UCSD-AML1 (cell line): ENCODE measurements around the gene EME2.
A peak's percentile ranks its signal among the peaks of the same experiment; 100 is the strongest.

ENCODE experiments used
- DNase-seq: peaks from one replicate; lab custom pipeline; 2025; ENCODE audit not compliant: unreplicated experiment; lab: John Stamatoyannopoulos, UW

EME2 gene

DNA sequence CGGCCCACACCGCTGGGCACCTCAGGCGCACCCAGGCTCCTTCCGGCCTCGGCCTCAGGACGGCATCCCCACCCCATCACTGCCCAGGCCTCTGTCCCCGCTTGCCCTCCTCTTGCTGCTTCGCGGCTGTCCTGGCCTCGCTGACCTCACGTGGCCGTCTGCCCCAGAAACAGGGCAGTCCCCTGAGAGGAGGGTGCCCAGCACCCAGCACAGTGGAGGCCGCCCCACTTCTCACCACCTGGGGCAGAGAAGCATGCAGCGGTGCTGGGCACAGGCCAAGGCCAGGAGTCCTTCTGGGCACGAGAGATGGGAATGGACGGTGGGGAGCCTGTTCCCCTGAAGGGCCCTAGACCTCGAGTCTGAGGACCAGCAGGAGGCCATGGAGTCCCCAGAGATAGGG is 45.1 kb downstream of the EME2 start:
- no peak for DNase-seq

DNA sequence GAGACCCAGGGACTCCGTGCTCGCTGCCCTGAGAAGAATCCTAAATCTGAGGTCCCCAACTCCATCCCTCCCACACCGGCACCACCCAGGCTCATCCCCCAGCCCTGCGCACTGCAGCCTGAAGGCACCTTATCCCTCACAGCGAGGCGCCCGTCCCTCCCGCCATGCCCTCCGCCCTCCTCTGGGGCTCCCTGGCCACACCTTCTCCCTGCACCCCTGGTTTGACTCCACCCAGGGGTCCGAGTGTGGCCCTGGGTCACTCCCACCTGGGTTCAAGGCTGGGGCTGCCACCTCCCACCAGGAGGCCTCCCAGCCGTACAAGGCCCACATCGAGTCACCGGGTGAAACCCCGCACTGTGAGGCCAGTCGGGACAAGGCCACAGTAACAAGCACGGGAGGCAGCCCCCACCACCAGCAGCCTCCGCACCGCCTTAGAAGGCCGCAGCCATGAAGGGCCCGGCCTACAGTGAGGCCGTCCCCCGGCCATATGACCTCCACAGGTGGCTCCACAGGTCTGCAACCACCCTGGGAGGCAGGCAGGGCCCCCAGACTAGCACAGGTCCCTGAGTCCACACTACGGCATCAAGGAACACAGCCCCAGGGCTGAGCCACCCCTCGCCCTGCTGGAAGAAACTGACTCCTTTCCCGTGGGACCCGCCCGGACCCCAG is 45.7 kb downstream of the EME2 start:
- no peak for DNase-seq

DNA sequence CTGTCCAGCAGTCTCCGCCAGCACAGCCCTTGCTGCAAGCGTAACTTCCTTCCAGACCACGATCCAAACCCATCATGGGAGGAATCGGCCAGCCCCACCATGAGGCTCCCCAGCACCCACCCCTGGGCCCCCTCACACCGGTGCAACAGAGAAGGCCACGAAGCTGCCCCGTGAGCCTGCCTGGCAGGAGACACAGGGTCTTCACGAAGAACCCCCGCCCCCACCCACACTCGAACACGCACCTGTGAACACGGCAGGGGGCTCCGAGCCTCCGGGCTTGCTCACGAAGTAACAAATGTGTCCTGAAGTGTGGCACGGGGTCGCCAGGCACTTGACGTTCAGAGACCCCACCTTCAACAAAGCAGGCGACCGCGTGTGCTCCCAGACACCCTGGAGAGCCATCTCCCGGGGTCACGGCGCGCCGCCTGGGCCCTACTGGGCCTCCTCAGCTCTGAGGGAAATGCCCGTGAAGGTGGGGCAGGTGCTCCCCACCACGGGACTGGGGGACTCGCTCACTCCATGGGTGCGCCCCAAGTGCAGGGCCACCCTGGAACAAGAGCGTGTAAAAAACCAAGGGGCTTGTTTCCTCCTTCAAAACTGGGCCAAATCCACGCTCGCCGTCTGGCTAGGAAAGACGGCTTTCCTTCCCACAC is 46.4 kb downstream of the EME2 start:
- DNase-seq, result no peak

GRCh38 chr16:1819611-1820010 is 47.0 kb downstream of the EME2 start:
- no peak for DNase-seq

DNA sequence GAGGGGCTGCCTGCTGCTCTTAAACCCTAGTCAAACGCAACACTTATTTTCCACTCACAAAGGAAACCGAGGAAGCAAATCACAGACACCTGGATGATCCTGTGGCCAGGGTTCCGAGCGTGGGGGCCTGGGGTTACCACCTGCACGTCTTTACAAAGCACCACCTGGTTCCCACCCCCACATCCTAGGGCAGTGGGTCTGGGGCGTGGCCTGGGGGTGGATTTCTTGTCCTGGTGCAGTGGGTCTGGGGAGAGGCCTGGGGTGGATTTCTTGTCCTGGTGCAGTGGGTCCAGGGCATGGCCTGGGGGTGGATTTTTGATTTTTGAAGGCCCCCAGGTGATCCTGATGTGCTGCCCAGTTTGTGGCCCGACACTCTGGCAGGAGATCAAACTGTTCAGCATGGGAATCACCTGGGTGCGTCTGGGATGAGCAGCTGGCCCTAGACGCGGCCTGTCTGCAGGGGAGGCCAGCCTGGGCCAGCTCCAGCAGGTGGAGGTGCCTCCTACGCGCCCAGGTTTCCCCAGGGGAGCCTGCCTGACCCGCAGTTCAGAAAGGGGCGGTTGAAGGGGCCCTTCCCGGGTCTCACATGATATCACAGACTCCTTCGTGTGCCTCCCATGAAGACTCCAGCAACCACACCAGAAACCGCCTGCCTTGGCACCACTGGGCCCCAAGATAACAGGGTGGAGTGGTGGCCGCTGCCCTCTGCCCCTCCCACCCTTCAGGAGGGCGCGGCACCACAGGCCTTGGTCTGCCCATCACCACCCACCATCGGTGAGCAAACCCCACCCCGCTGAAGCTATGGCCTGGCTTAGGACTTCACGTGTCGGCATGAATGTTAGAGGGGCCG is 47.7 kb downstream of the EME2 start:
- DNase-seq, result no peak

- DNase-seq, result no peak
Measured at GRCh38 chr16:1820946-1821290, 48.3 kb downstream of the EME2 start.

DNA sequence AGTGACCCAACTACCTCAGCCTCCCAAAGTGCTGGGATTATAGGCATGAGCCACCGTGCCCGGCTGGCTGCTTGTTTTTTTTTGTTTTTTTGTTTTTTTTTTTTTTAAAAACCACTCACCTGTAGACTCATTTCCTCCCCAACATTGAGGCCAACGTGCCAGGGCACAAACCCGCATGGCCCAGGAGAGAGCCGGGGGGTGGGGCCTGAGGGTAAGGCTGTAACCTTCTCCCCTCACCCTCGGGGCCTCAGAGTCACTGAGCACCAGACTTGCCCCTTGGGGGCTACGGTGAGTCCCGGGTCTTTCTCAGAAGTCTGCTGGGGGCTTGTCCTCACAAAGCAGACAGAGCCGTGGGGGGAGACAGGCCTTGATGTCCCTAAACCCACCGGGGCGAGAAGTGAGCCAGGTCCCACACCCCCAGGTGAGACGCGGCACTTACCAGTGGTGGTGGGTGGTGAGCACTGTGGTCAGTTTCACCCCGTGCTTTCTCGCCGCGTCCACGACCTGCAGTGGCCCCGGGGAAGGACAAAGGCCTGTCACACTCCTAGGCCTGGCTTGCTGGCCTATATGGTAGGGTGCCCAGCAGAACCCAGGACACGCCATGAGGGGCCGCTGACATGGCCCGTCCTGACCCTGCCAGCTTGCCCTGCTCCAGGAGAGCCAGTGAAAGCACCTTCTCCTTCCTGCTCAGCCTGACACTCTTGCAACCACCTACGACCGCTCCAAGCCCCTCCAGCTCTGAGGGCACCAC is 49.4 kb downstream of the EME2 start:
- no peak for DNase-seq

- no peak for DNase-seq
Measured at GRCh38 chr16:1822801-1823200, 50.2 kb downstream of the EME2 start.

GRCh38 chr16:1823821-1824220 is 51.2 kb downstream of the EME2 start:
- peak; percentile 39 for DNase-seq

- no peak for DNase-seq
Measured at GRCh38 chr16:1825381-1825863, 52.8 kb downstream of the EME2 start.
